Mesodermal cell (in vitro differentiated cells): ENCODE data around the gene OAS1.

Experiments used
- H3K27ac ChIP-seq: 2 replicates; pipeline ENCODE4 v1.7.0; 2013; ENCODE audit warnings: mild to moderate bottlenecking, low read depth, low read length, moderate library complexity; ENCODE audit not compliant: severe bottlenecking
- H3K36me3 ChIP-seq: 2 replicates; pipeline ENCODE4 v1.7.1; 2013; ENCODE audit warnings: mild to moderate bottlenecking, low read length, moderate library complexity; ENCODE audit not compliant: control insufficient read depth, insufficient read depth
- H3K4me1 ChIP-seq: one replicate; pipeline ENCODE4 v1.7.1; 2013; ENCODE audit warnings: mild to moderate bottlenecking, low read length; ENCODE audit not compliant: insufficient read depth, control insufficient read depth, poor library complexity, severe bottlenecking
- H3K4me3 ChIP-seq: 2 replicates; pipeline ENCODE4 v1.7.0; 2013; ENCODE audit warnings: low read length, control low read depth, mild to moderate bottlenecking; ENCODE audit not compliant: insufficient read depth, poor library complexity, severe bottlenecking; ENCODE audit errors: extremely low read depth
- H3K9me3 ChIP-seq: 2 replicates; pipeline ENCODE4 v1.7.1; 2013; ENCODE audit warnings: mild to moderate bottlenecking, low read length, moderate library complexity; ENCODE audit not compliant: control insufficient read depth
- WGBS, 2 experiments: methylation state at CpG; one replicate each; pipeline ENCODE4 v1.1.5; 2013; ENCODE audit warnings: missing lambda C conversion rate in 2 of 2; ENCODE audit not compliant: insufficient coverage in 2 of 2; 5-methylcytosine and 5-hydroxymethylcytosine counted together

Gene OAS1

DNA sequence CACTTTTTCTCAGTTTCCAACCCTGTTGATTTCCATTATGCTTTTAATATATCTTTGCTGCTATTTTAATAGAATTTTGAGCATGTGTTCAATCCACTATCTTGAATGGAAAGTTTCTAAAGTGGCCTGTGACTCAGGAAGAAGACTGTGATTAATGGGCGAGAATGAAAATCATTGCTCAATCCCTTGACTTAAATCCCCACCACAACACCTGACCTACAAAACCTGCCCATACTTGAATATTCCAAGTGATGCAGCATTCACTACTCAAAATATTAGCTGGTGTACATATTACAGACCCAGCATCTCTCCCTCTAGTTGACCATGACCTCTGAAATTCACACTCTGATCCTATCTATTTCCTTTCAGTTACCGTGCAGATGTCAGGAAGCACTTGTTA is 30.2 kb downstream of the OAS1 start:
- 80 to 100% methylated on average over 1 of the region's 2 CpGs for WGBS, 2 experiments
- Histone ChIP-seq H3K36me3 (no peaks in the 10 kb centered on the region), H3K4me1 (no peaks in the 10 kb centered on the region), H3K4me3 (no peak overlapping the region), H3K9me3 (no peaks in the 10 kb centered on the region), H3K27ac (no peak overlapping the region)

GRCh38 chr12:112937741-112938719 is 31.3 kb downstream of the OAS1 start, which contains the start of gene OAS3:
Gene OAS3 (plus strand): TSS chr12:112938474. CDS start chr12:112938531, 57 bp downstream.
- Histone ChIP-seq H3K4me1 (no peaks in the 10 kb centered on the region), H3K27ac (no peak within 1 kb of the TSS), H3K4me3 (peak within 1 kb of the TSS; percentile 33), H3K9me3 (no peaks in the 10 kb centered on the region), H3K36me3 (no peaks in the 10 kb centered on the region)
- 25% methylated on average over 44 to 46 of the region's 50 CpGs for WGBS, 2 experiments

DNA sequence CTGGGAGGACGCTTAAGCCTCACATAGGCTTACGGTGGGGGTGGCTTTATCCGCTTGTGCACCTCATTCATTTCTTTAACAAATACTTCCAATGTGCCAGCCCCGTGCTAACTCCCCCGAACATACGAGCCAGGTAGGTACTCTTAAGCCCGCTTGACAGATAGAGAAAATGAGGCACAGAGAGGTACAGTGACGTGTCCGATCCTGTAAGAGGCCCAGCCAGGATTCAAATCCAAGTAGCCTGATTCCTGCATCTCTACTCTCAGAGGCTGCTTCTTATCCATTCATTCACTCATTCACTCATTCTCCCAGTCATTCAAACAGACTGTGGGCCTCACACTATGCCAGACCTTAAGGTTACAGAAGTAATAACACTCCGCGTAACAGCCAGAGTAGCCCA is 32.0 kb downstream of the OAS1 start:
- WGBS, 2 experiments: 69 to 74% methylated on average over 7 to 9 of the region's 11 CpGs
- Histone ChIP-seq H3K9me3 (no peaks in the 10 kb centered on the region), H3K36me3 (no peaks in the 10 kb centered on the region), H3K4me1 (no peaks in the 10 kb centered on the region), H3K27ac (no peak overlapping the region), H3K4me3 (peak overlapping the region; percentile 33)

DNA sequence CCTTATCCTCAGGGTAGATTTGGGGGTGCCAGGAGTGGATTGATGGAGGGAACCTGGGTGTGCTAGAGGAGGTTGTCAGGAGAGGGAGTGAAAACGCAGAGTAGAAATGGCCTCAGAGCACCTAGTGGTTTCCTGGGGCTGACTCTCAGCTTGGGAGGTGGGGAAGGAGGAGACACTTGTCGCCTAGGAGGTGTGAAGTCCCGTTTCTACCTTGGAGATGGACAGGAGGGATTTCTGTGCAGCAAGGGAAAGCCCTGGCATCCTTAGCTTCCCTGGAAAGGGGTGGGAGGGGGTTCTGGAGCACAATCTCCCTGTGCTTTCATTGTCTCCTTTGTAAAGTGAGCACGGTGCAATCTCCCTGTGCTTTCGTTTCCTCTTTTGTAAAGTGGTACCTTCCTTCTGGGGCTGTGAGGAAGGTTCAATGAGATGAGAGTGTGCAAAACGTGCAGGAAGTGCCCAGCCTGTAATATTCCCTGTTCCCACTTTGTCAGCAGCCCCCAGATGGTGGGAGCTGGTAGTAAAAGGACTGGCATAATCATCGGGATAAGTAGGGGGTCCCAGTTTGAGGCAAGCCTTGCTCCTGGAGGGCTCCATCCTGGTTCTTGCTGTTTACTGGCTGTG is 33.1 kb downstream of the OAS1 start:
- Histone ChIP-seq H3K9me3 (no peaks in the 10 kb centered on the region), H3K4me3 (no peak overlapping the region), H3K36me3 (no peaks in the 10 kb centered on the region), H3K4me1 (no peaks in the 10 kb centered on the region), H3K27ac (no peak overlapping the region)
- 65 to 86% methylated on average over 5 of the region's 7 CpGs for WGBS, 2 experiments

DNA sequence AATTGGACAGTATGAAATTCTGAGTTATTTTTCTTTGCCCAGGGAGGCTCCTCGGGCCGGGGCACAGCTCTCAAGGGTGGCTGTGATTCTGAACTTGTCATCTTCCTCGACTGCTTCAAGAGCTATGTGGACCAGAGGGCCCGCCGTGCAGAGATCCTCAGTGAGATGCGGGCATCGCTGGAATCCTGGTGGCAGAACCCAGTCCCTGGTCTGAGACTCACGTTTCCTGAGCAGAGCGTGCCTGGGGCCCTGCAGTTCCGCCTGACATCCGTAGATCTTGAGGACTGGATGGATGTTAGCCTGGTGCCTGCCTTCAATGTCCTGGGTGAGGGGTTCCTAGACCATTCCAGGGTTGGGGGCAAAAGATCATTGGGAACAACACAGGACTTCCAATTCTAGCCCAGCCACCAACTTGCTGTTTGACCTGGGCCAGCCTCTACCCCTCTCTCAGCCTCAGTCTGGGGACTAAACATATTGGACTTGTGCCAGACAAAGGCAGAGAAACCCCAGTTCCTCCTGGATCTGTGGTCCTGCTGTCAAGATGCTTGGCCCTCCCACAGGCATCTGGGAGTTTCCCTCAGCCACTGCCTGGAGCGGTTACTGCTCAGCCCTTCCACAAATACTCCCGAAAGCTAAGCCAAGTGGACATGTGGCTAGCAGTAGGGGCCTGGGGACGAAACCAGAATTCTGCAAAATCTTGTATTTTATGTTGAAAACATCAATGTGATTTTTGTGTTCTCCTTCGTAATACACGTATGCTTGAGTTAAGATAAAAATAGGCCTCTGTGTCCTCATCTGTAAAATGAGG is 35.0 kb downstream of the OAS1 start:
- Histone ChIP-seq H3K4me1 (no peaks in the 10 kb centered on the region), H3K27ac (no peak overlapping the region), H3K9me3 (no peaks in the 10 kb centered on the region), H3K36me3 (no peaks in the 10 kb centered on the region), H3K4me3 (no peak overlapping the region)
- 94% methylated on average over 9 to 12 of the region's 16 CpGs for WGBS, 2 experiments

GRCh38 chr12:112942572-112942971 is 35.8 kb downstream of the OAS1 start:
- no peaks in the 10 kb centered on the region for H3K9me3 ChIP-seq
- no peaks in the 10 kb centered on the region for H3K36me3 ChIP-seq
- H3K4me3 ChIP-seq: no peak overlapping the region
- H3K27ac ChIP-seq: no peak overlapping the region
- WGBS, 2 experiments: 100% methylated on average over 1 of the region's 1 CpG; no CpG with 5 or more reads in 1 of the 2 experiments
- no peaks in the 10 kb centered on the region for H3K4me1 ChIP-seq

GRCh38 chr12:112944024-112944690 is 37.4 kb downstream of the OAS1 start:
- no peaks in the 10 kb centered on the region for H3K9me3 ChIP-seq
- no peak overlapping the region for H3K27ac ChIP-seq
- no peak overlapping the region for H3K4me3 ChIP-seq
- H3K4me1 ChIP-seq: no peaks in the 10 kb centered on the region
- 84 to 93% methylated on average over 9 to 13 of the region's 15 CpGs for WGBS, 2 experiments
- H3K36me3 ChIP-seq: no peaks in the 10 kb centered on the region

DNA sequence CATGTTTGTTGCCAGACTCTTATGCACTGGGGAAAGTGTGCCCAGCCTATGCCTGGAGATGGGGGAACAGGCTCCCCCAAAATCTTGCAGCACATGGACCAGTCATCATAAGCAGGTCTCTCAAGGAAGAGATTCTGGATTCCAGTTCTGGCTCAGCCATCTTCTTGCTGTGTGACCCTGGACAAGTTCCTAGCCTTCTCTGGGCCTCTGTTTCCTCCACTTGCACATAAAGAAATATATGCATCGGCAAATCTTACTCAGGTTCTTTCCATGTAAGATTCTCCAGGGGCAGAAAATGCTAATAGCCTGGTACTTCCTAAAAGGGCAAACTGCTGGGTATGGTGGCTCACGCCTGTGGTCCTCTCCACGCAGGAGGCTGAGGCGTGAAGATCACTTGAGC is 38.8 kb downstream of the OAS1 start:
- Histone ChIP-seq H3K27ac (no peak overlapping the region), H3K4me1 (no peaks in the 10 kb centered on the region), H3K4me3 (no peak overlapping the region), H3K9me3 (no peaks in the 10 kb centered on the region), H3K36me3 (no peaks in the 10 kb centered on the region)
- whole genome bisulfite sequencing, 2 experiments: 90 to 98% methylated on average over 4 of the region's 4 CpGs

GRCh38 chr12:112946236-112947000 is 39.7 kb downstream of the OAS1 start:
- Histone ChIP-seq H3K27ac (no peak overlapping the region), H3K4me3 (no peak overlapping the region), H3K4me1 (no peaks in the 10 kb centered on the region), H3K36me3 (no peaks in the 10 kb centered on the region), H3K9me3 (no peaks in the 10 kb centered on the region)
- 75 to 94% methylated on average over 10 to 12 of the region's 14 CpGs for WGBS, 2 experiments
